PC-9 (cell line): ENCODE data around the gene CETP.

Experiments used
- EZH2 ChIP-seq: fragments of 200-600 bp; sonication (generic); IDR thresholded peaks from 2 replicates; pipeline ENCODE4 v1.8.0; 2017; ENCODE audit warnings: antibody characterized with exemption, low read depth
- TF ChIP-seq, protein P1 (sequence below): fragments of 200-600 bp; sonication (generic); conservative IDR thresholded peaks from 2 replicates; pipeline ENCODE4 v1.6.1; 2017; ENCODE audit warnings: mixed run types, antibody characterized with exemption, mild to moderate bottlenecking, moderate library complexity

DNA sequence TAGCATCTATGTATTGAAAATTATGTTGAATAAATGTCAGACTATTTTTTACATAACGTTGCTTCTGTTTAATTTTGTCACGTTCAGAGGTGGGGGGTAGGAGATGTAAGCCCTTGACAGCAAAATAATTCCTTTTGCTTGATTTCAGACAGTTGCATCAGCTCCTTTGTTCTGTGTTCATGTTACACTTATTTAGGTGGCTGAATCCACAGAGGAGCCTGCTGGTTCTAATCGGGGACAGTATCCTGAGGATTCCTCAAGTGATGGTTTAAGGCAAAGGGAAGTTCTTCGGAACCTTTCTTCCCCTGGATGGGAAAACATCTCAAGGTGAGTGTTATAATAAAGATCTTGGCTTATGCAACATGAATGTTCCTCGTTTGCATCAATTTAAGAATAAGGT lies 25.3 kb upstream of the CETP start:
- TF ChIP-seq, protein P1, sequence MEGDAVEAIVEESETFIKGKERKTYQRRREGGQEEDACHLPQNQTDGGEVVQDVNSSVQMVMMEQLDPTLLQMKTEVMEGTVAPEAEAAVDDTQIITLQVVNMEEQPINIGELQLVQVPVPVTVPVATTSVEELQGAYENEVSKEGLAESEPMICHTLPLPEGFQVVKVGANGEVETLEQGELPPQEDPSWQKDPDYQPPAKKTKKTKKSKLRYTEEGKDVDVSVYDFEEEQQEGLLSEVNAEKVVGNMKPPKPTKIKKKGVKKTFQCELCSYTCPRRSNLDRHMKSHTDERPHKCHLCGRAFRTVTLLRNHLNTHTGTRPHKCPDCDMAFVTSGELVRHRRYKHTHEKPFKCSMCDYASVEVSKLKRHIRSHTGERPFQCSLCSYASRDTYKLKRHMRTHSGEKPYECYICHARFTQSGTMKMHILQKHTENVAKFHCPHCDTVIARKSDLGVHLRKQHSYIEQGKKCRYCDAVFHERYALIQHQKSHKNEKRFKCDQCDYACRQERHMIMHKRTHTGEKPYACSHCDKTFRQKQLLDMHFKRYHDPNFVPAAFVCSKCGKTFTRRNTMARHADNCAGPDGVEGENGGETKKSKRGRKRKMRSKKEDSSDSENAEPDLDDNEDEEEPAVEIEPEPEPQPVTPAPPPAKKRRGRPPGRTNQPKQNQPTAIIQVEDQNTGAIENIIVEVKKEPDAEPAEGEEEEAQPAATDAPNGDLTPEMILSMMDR: no peak
- TF ChIP-seq EZH2: no peak
